IPS-15b (cell line): Measurements from ENCODE around the gene PGM3.
A peak's percentile ranks its signal among the peaks of the same experiment; 100 is the strongest.

Experiments
- H3K27me3 ChIP-seq: one replicate; pipeline ENCODE4 v1.6.1; 2013; ENCODE audit warnings: low read length; ENCODE audit not compliant: control insufficient read depth, insufficient read depth
- H3K36me3 ChIP-seq: one replicate; pipeline ENCODE4 v1.6.1; 2013; ENCODE audit warnings: low read length; ENCODE audit not compliant: control insufficient read depth, insufficient read depth
- H3K4me1 ChIP-seq: one replicate; pipeline ENCODE4 v1.6.1; 2013; ENCODE audit warnings: mild to moderate bottlenecking, low read length; ENCODE audit not compliant: control insufficient read depth, insufficient read depth
- H3K4me3 ChIP-seq: one replicate; pipeline ENCODE4 v1.5.1; 2013; ENCODE audit warnings: low read depth, low read length
- H3K9ac ChIP-seq: one replicate; pipeline ENCODE4 v1.6.1; 2013; ENCODE audit warnings: low read depth, mild to moderate bottlenecking, low read length
- H3K9me3 ChIP-seq: one replicate; pipeline ENCODE4 v1.6.1; 2013; ENCODE audit warnings: mild to moderate bottlenecking, low read length; ENCODE audit not compliant: control insufficient read depth, insufficient read depth

PGM3 gene, protein sequence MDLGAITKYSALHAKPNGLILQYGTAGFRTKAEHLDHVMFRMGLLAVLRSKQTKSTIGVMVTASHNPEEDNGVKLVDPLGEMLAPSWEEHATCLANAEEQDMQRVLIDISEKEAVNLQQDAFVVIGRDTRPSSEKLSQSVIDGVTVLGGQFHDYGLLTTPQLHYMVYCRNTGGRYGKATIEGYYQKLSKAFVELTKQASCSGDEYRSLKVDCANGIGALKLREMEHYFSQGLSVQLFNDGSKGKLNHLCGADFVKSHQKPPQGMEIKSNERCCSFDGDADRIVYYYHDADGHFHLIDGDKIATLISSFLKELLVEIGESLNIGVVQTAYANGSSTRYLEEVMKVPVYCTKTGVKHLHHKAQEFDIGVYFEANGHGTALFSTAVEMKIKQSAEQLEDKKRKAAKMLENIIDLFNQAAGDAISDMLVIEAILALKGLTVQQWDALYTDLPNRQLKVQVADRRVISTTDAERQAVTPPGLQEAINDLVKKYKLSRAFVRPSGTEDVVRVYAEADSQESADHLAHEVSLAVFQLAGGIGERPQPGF

DNA sequence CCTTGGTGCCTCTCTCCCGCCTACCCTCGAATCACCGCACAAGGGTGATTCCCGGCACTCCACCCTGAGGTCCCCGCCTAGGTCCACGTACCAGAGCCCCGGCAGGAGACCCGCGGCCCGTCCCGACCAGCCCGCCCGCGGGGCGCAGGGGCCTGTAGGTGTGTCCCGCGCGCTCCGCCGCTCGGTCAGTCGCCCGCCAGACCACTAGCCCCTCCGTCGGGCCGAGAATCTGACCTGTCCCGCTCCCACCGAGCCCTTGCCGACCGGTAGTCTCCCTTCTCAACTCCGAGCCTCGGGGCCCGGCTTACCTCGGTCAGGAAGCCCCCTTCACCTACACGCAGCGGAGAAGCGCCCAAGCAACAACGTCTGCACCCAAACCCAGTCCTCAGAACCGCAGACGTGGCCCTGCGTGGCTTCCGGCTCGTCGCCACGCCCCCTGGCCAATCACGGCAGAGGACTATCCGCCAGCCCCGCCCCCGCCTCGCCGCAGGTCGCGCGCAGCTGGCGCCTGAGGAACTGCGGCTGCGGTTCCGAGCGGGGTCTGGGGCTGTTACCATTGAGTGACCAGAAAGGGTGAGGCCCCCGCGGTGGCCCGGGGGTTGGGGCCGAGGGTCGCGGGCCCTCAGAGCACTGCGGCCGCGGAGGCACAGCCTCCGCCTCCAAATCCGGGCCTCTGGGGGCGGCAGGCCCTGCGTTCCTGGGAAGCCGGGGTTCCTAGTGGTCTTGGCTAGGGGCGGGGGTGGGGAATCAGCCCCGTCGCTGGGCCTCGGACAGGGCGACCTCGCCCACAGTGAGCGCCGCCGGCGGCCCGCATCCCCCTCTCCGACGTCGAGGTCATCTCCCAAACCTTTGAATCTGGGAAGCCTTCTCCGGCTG is at the start of gene PGM3, which contains the start of gene RWDD2A:
PGM3 (minus strand) TSS at position 395 of the 876 bp plus-strand sequence. CDS start 2,253 bp downstream, outside the sequence.
RWDD2A (plus strand) TSS at position 487 of the 876 bp plus-strand sequence. CDS start 1,095 bp downstream, outside the sequence.
- H3K9me3 ChIP-seq = no peaks in the 10 kb centered on the region
- peak within 1 kb of the TSS; percentile 94 for H3K9ac ChIP-seq
- H3K4me3 ChIP-seq = peak within 1 kb of the TSS; percentile 94
- no peaks in the 10 kb centered on the region for H3K27me3 ChIP-seq
- no peaks in the 10 kb centered on the region for H3K4me1 ChIP-seq
- peaks cover 9% of the 10 kb centered on the region for H3K36me3 ChIP-seq

DNA sequence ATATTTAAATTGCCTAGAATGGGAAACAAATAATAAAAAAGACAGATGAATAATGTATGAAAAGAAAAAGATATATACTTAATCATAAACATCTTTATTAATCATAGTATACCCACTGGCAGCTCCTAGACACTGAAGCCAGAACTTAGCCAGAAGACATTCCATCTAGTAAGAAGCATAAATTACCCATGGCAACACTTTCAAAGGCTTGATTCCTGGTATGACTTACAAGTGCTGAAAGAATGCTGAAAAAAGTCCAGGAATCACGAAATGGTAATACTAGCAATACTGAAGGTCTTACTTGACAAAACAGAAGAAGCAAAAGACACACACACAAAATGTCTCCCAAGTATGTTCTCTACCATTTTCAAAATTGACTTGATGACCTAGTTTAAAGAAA is 38.1 kb upstream of the PGM3 start:
- no peaks in the 10 kb centered on the region for H3K4me1 ChIP-seq
- no peak overlapping the region for H3K9ac ChIP-seq
- no peaks in the 10 kb centered on the region for H3K27me3 ChIP-seq
- H3K9me3 ChIP-seq = no peaks in the 10 kb centered on the region
- H3K4me3 ChIP-seq = no peak overlapping the region
- no peaks in the 10 kb centered on the region for H3K36me3 ChIP-seq

DNA sequence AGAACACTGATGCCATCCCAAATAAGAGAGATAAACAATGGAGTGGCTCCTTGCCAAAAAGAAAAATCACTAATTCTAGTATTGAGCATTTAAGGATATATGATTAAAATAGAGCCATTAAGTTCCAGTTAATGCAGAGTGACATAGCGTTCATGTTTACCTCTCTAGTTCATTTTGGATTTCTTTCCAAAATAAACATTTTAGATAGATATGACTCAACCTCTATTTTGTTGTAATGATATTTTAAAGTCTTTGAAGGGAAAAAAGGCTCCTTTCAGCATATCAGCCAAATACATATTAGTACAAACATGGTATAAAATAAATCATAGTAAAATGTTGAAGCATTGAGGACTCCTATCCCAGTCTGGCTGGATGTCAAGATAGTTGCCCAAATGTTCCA is 33.5 kb upstream of the PGM3 start:
- H3K36me3 ChIP-seq = no peaks in the 10 kb centered on the region
- H3K9me3 ChIP-seq = no peaks in the 10 kb centered on the region
- no peaks in the 10 kb centered on the region for H3K4me1 ChIP-seq
- H3K9ac ChIP-seq = no peak overlapping the region
- H3K4me3 ChIP-seq = no peak overlapping the region
- no peaks in the 10 kb centered on the region for H3K27me3 ChIP-seq

DNA sequence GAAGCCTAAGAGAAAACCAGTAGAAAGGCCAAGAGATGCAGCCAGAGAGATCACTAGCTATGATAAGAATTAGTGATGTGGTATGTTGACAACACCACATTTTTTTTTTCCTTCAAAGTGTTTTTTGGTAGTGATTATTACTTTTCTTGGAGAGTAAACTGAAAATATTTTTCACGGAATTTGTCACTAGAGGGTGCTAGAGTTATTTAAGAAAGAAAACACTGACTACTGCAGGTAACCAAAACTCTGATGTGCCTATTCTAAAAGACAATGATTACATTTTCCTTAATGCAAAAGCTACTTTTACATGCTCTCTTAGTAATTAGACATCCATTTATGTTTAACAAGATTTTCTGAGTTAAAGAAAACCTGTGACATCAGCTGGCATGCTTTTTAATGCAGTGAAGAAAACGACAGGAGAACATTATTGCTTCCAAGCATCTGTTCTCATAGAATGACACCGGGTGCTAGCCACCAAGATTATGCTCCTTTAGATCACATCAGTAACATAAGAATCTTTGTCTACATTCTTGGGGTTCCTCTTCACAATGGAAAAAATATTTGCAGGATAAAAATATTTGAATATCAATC is 28.9 kb upstream of the PGM3 start:
- H3K9ac ChIP-seq = no peak overlapping the region
- no peaks in the 10 kb centered on the region for H3K27me3 ChIP-seq
- H3K4me3 ChIP-seq = no peak overlapping the region
- no peaks in the 10 kb centered on the region for H3K4me1 ChIP-seq
- H3K36me3 ChIP-seq = no peaks in the 10 kb centered on the region
- no peaks in the 10 kb centered on the region for H3K9me3 ChIP-seq

DNA sequence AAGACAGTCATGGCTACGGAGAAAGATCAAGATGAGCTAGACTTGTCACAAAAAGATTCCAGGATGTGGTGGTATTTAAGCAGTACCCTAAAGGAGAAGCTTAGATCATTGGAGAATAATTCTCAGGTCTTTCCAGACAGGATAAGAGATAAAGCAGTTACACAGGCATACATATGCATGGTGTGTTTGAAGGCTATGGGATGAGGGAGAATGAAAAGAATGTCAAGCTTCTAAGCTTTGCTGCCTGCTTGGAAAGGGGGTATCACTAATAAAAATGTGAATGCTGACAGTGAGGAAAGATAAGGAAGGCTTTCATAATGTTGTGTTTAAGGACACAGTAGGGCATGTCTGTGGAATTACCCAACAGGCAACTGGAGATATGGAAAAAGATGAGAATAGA is 28.2 kb upstream of the PGM3 start:
- Histone ChIP-seq H3K27me3 (no peaks in the 10 kb centered on the region), H3K9ac (no peak overlapping the region), H3K4me1 (no peaks in the 10 kb centered on the region), H3K9me3 (no peaks in the 10 kb centered on the region), H3K4me3 (no peak overlapping the region), H3K36me3 (no peaks in the 10 kb centered on the region)

DNA sequence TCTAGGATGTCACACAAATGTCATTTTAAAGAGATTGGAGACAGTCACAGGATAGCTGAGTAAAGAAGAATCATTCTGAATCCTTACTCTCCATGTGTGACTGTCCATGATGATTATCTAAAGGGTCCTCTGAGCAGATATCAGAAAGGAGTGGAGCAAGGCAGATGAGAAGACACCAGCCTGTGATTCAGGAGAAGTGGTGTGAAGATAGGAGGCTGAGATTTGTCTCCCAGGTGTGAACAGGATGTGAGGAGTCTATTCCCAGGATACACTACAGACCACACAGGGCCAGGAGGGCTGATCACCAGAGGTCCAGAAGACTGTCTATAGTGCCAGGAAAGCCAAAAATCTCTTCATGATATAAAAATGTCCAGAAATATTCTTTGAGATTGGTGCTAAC is 27.1 kb upstream of the PGM3 start:
- Histone ChIP-seq H3K36me3 (no peaks in the 10 kb centered on the region), H3K9me3 (no peaks in the 10 kb centered on the region), H3K27me3 (no peaks in the 10 kb centered on the region)

DNA sequence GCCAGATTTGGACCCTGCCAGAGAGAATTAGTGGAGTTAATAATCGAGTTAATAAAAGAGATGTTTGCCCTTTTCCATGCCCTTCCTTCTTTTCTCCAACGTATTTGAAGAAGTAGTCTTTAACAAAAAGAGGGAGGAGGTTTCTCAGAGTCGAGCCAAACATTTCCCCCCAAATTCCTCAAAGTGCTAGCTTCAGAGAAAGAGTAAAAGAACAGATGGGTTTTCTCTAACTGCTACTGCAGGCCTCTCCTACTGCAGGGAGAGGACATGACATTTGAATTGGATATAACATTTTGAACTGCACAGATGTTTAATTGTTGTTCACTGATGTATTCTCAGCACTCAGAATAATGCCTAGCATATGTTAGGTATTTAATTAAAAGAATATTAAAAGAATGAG is 25.6 kb upstream of the PGM3 start:
- no peaks in the 10 kb centered on the region for H3K9me3 ChIP-seq
- no peak overlapping the region for H3K4me3 ChIP-seq
- H3K27me3 ChIP-seq = no peaks in the 10 kb centered on the region
- no peak overlapping the region for H3K9ac ChIP-seq
- no peaks in the 10 kb centered on the region for H3K36me3 ChIP-seq
- H3K4me1 ChIP-seq = no peaks in the 10 kb centered on the region

More for the DNA sequence above, 27.1 kb upstream of the PGM3 start:
- Histone ChIP-seq H3K4me1 (no peaks in the 10 kb centered on the region), H3K4me3 (no peak overlapping the region), H3K9ac (no peak overlapping the region)

DNA sequence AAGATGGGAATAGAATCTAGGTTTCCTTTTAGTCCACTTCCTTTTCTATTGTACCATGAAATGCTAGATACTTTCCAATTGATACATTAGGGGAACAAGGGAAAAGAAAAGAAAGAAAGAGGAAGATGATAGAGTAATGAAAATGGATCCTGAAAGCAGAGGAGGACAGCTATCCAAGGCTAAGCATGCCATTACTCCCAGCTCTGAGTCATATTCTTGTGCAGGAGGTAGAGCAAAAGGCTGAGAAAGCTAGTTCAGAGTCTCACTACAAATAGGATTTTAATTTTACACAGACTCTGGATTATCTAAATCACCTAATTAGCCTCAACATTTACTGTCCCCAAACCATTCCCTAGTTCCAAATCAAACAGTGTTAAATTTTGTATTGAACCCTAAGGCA is 23.7 kb upstream of the PGM3 start:
- no peak overlapping the region for H3K4me3 ChIP-seq
- no peaks in the 10 kb centered on the region for H3K36me3 ChIP-seq
- no peaks in the 10 kb centered on the region for H3K9me3 ChIP-seq
- no peaks in the 10 kb centered on the region for H3K4me1 ChIP-seq
- no peaks in the 10 kb centered on the region for H3K27me3 ChIP-seq
- H3K9ac ChIP-seq = no peak overlapping the region

DNA sequence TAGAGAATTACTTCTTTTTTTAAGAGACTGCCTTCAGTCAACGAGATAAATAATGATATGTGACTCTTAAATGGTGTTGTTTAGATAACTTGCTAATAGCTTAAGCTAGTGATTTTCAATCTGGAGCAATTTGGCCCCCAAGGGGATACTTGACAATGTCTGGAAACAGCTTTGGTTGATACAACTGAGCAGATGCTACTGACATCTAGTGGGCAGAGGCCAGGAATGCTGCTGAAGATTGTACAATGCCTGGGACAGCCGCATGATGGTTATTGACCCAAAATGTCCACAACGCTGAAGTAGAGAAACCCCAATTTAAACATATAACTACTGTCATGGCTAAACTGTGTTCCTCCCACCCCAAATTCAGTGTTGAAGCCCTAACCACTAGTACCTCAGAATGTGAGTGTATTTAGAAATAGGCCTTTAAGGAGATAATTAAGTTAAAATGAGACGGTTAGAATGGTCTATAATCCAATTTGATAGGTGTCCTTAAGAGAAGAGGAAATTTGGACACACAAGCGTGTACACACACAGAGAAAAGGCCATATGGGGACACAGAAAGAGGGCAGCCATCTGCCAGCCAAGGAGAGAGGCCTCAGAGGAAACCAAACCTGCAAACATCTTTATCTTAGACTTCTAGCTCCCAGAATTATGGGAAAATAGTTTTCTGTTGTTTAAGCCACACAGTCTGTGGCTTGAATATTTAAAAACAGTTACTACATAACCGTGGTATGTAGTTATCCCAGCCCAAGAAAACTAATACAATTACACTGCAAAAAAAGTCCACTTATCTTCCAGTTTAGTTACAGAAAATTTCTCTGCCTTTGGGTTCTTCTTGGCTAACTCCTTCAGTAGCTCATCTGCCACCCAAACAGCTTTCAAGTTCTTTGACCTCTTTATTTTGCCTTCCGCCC is 22.3 kb upstream of the PGM3 start:
- H3K27me3 ChIP-seq = no peaks in the 10 kb centered on the region
- no peak overlapping the region for H3K9ac ChIP-seq
- no peaks in the 10 kb centered on the region for H3K9me3 ChIP-seq
- H3K4me3 ChIP-seq = no peak overlapping the region
- no peaks in the 10 kb centered on the region for H3K4me1 ChIP-seq
- no peaks in the 10 kb centered on the region for H3K36me3 ChIP-seq

DNA sequence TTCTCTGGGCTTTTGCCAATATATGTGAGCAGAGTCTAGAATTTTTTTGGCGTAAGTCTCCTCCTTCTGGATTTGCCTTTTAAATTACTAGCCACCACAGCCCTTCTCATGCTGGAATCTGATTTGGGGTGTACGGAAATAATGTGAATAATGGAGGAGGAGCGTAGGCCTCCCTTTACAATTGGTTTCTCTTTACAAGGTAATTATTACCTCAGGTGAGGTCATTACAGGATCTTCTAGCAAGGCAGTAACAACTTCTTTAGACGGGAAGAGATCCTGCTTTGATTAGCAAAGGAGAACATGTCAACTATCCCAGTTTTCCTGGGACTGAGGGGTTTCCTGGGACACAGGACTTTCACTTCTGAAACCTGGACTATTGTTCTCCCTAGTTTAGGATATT is 9.0 kb upstream of the PGM3 start:
- H3K9ac ChIP-seq = no peak overlapping the region
- H3K4me1 ChIP-seq = no peaks in the 10 kb centered on the region
- no peaks in the 10 kb centered on the region for H3K27me3 ChIP-seq
- H3K36me3 ChIP-seq = peaks cover 4% of the 10 kb centered on the region
- no peak overlapping the region for H3K4me3 ChIP-seq
- no peaks in the 10 kb centered on the region for H3K9me3 ChIP-seq

DNA sequence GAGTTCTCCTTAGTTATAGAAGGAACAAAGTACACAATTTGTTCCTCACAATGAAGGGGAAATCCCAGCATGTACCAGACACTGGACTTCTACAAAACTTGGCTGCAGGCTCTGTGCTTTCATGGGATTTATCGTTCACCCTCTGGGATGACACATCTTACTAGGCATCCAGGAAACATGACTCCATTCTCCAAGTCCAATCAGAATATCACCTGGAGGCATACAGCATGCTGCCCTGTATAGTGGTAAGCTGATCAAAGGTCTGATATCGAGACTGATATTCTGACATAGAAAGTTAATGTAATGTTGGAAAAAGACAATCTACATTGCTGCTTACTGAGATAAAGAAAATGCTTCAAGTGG is 6.8 kb upstream of the PGM3 start:
- Histone ChIP-seq H3K9ac (no peak overlapping the region), H3K4me1 (no peaks in the 10 kb centered on the region), H3K27me3 (no peaks in the 10 kb centered on the region), H3K36me3 (peaks cover 4% of the 10 kb centered on the region), H3K4me3 (no peak overlapping the region), H3K9me3 (no peaks in the 10 kb centered on the region)
